SK-N-SH (cell line): ENCODE data around the gene JAKMIP1.

Source experiments
- JUND ChIP-seq: IDR thresholded peaks from 2 replicates; pipeline ENCODE4 v1.4.0; 2012
- POLR2AphosphoS5 ChIP-seq: IDR thresholded peaks from 2 replicates; pipeline ENCODE4 v1.6.1; 2012; ENCODE audit warnings: low read depth, low read length

DNA sequence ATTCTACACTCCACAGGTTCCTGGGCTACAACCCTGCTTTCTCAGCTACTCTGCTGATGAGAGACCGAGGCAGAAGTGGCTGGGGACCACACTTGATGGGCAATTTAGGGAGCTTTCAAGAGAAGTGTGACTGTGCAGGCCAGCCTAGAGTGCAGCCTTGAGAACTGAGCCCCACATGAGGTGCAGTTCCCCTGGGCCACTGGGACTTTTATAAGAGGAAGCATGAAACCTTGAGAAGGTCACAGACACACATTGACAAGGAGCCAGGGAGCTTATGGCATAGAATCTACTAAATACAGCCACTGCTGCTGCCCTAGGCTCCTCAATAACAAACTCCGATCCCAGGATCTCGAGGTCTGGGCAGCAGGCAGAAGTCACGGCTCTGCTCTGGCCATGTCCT lies 195.2 kb downstream of the JAKMIP1 start:
- no peak for TF ChIP-seq JUND
- TF ChIP-seq POLR2AphosphoS5 = no peak
